ENCODE results near the gene EZR. TPM values are rescaled to one million over a fixed set of nuclear protein-coding genes. Genes with fewer than 3 reads are reported as not detected.

EZR gene
- total RNA-seq, 2 experiments from 2014 or later, result 268 to 415 TPM

DNA sequence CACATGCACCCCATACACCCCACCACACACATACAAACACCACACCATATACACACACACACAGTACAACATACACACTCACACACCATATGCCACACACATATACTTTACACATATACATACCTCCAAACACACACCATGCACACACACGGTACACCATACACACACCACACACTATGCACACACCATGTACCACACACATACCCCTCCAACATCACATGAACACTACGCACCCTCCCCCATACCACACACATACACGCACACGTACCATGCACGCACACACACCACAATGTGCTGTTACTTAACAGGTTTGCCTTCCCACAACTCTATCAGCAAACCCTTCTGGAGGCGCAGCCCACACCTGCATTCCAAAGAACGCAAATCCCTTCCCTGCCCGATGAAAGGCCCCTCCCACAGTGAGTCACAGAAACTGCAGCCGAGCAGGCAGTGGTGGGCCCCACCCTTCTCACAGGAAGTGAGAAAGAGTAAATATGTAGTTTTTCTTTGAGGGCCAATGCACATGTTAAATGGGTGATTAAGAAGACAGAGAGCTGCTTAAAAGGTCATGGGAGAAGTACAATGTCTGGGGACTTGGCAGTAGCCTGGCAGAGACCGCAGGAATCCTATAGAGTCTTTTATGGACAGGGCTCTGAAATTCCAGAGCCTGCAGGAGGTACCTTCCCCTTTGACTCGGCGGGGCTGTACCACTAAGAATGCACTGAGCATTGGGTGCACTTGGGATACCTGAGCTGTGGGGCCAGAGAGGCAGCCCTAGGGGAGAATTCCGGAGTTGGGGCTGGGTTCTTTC is 34.1 kb upstream of the EZR start:
- intact Hi-C loops (cut with micrococcal nuclease; ENCODE audit: unreplicated experiment), result loop anchor here (2.0 kb wide), 1 partner anchor 26 kb away; no protein-coding TSS in a partner anchor
- H3K4me2 ChIP-seq (ENCODE audit: low read length), result peak overlapping the region; percentile 75
- H3K4me3 ChIP-seq (ENCODE audit: low read depth, low read length, poor library complexity, severe bottlenecking), result peak overlapping the region; percentile 55
- H2AFZ ChIP-seq (ENCODE audit: low read length), result peak overlapping the region; percentile 73
- TF ChIP-seq CTCF (conservative IDR thresholded peaks at IDR 0.05; ENCODE audit: low read length) (no peak), EZH2phosphoT487 (IDR thresholded peaks at IDR 0.05; ENCODE audit: borderline replicate concordance, low read depth, low read length) (no peak)
- ChIA-PET CTCF (ENCODE audit: unreplicated experiment) (no interaction called here), POLR2A (interaction anchor here (0.8 to 5.4 kb wide), 5 partner anchors 11 to 94 kb away, joined by 3 to 60 read pairs (median 5); no protein-coding TSS in a partner anchor)
- peaks cover 78% of the 10 kb centered on the region for H3K4me1 ChIP-seq (ENCODE audit: insufficient read depth, low read length, poor library complexity, severe bottlenecking)
- H4K20me1 ChIP-seq (ENCODE audit: insufficient read depth, low read length), result no peaks in the 10 kb centered on the region
- no TSS peak for BruUV-seq (replicated peaks)
- H3K36me3 ChIP-seq (ENCODE audit: insufficient read depth, low read length), result no peaks in the 10 kb centered on the region
- no peaks in the 10 kb centered on the region for H3K9me2 ChIP-seq (ENCODE audit: insufficient read depth, low read length)
- no peaks in the 10 kb centered on the region for H3K79me2 ChIP-seq (ENCODE audit: insufficient read depth, low read depth, low read length)
- peak; percentile 85 for DNase-seq (ENCODE audit: low spot score)
- peak overlapping the region; percentile 74 for H3K27ac ChIP-seq (ENCODE audit: low read depth, low read length, poor library complexity, severe bottlenecking)
- no peaks in the 10 kb centered on the region for H3K9me3 ChIP-seq (ENCODE audit: low read length)

DNA sequence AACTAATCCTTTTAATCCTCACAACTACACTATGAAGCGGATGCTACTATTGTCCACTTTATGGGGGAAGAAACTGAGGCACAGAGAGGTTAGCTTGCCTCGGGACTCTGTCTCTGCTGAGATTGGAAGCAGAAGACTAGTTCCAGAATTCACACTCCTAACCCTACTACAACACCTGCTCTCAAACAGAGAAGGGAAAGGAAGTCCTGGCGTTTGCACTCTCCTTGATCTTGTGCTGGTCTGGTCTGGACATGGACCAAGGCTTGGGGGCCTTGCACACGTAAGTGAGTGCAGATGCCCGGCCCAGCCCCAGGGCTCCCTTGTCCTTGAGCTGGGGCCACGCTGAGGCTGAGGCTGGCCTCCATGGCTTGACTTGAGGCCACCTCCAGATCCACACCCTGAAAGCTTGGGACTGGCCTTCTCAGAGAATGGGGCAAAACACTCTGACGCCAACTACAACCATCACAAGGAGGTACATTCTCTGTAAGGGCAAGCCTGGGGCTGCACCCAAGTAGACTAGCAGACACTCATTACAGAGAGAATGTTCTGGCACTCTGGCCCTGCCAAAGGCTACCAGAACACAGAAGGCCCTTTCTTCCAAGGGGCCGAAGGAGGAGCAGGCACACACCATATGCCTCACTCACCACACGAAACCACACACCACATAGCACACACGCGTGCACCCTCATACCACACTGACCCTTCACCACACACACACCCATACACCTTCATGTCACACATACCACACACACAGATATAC is 33.3 kb upstream of the EZR start:
- Histone ChIP-seq H4K20me1 (ENCODE audit: insufficient read depth, low read length) (no peaks in the 10 kb centered on the region), H2AFZ (ENCODE audit: low read length) (peak overlapping the region; percentile 73; the same call in 1 of the 2 replicates), H3K4me3 (ENCODE audit: low read depth, low read length, poor library complexity, severe bottlenecking) (peak overlapping the region; percentile 55), H3K4me1 (ENCODE audit: insufficient read depth, low read length, poor library complexity, severe bottlenecking) (peaks cover 72% of the 10 kb centered on the region), H3K9me2 (ENCODE audit: insufficient read depth, low read length) (no peaks in the 10 kb centered on the region), H3K27ac (ENCODE audit: low read depth, low read length, poor library complexity, severe bottlenecking) (no peak overlapping the region), H3K9me3 (ENCODE audit: low read length) (no peaks in the 10 kb centered on the region), H3K4me2 (ENCODE audit: low read length) (peak overlapping the region; percentile 75), H3K36me3 (ENCODE audit: insufficient read depth, low read length) (no peaks in the 10 kb centered on the region), H3K79me2 (ENCODE audit: insufficient read depth, low read depth, low read length) (no peaks in the 10 kb centered on the region)
- ChIA-PET CTCF (ENCODE audit: unreplicated experiment) (no interaction called here), POLR2A (interaction anchor here (0.6 to 5.4 kb wide), 4 partner anchors 10 to 53 kb away, joined by 4 to 60 read pairs (median 30); no protein-coding TSS in a partner anchor)
- no peak for DNase-seq (ENCODE audit: low spot score)
- intact Hi-C loops (cut with micrococcal nuclease; ENCODE audit: unreplicated experiment), result loop anchor here (2.0 kb wide), 1 partner anchor 26 kb away; no protein-coding TSS in a partner anchor
- BruUV-seq (replicated peaks), result no TSS peak
- TF ChIP-seq EZH2phosphoT487 (IDR thresholded peaks at IDR 0.05; ENCODE audit: borderline replicate concordance, low read depth, low read length), result no peak
- no peak for TF ChIP-seq CTCF (conservative IDR thresholded peaks at IDR 0.05; ENCODE audit: low read length)

Data from OCI-LY7 (cell line).